ENCODE data around the gene HSPE1.
A peak's percentile ranks its signal among the peaks of the same experiment; 100 is the strongest.

HSPE1 gene

GRCh38 chr2:197500503-197501131 lies 438 bp downstream of the HSPE1 start:
- Histone ChIP-seq H3K4me3 (ENCODE audit: low read depth, low read length) (peak overlapping the region; percentile 96), H3K27me3 (replicated peaks) (no peaks in the 10 kb centered on the region), H3K36me3 (replicated peaks) (peaks cover 32% of the 10 kb centered on the region), H3K27ac (peak overlapping the region; percentile 73)
- in situ Hi-C loops (cut with HindIII; ENCODE audit: low pct_ligation_motif_present, low sequenced_read_pairs): no loop called here
- TF ChIP-seq, protein P1, sequence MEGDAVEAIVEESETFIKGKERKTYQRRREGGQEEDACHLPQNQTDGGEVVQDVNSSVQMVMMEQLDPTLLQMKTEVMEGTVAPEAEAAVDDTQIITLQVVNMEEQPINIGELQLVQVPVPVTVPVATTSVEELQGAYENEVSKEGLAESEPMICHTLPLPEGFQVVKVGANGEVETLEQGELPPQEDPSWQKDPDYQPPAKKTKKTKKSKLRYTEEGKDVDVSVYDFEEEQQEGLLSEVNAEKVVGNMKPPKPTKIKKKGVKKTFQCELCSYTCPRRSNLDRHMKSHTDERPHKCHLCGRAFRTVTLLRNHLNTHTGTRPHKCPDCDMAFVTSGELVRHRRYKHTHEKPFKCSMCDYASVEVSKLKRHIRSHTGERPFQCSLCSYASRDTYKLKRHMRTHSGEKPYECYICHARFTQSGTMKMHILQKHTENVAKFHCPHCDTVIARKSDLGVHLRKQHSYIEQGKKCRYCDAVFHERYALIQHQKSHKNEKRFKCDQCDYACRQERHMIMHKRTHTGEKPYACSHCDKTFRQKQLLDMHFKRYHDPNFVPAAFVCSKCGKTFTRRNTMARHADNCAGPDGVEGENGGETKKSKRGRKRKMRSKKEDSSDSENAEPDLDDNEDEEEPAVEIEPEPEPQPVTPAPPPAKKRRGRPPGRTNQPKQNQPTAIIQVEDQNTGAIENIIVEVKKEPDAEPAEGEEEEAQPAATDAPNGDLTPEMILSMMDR (IDR thresholded peaks at IDR 0.05; ENCODE audit: low read depth, low read length, missing control alignments): no peak
- DNase-seq: peak; percentile 1

DNA sequence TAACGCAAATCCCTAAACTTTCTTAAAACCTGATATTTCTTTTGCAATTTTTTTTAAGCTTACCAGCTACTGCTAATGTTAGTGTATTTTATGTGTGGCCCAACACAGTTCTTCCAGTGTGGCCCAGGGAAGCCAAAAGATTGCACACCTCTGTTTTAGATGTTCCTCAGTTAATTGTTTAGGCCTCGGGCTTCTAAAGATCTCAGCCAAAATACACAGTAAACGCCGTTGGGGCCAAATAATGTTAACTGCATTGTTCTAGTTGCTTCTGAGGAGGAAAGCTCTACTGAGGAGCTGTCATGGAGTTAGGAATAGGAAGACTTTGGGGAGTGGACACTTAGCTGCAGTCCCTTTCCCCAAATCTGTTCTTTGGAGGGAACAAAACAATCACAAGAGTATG lies 2.0 kb downstream of the HSPE1 start:
- TF ChIP-seq, protein P1 (IDR thresholded peaks at IDR 0.05; ENCODE audit: low read depth, low read length, missing control alignments): no peak
- DNase-seq: no peak
- in situ Hi-C loops (cut with HindIII; ENCODE audit: low pct_ligation_motif_present, low sequenced_read_pairs): no loop called here
- H3K27ac ChIP-seq: no peak overlapping the region
- H3K4me3 ChIP-seq (ENCODE audit: low read depth, low read length): peak overlapping the region; percentile 96
- H3K36me3 ChIP-seq (replicated peaks): peaks cover 17% of the 10 kb centered on the region
- H3K27me3 ChIP-seq (replicated peaks): no peaks in the 10 kb centered on the region

- no peak overlapping the region for H3K4me3 ChIP-seq (ENCODE audit: low read depth, low read length)
Measured at GRCh38 chr2:197502685-197503084, 2.5 kb downstream of the HSPE1 start.

DNA sequence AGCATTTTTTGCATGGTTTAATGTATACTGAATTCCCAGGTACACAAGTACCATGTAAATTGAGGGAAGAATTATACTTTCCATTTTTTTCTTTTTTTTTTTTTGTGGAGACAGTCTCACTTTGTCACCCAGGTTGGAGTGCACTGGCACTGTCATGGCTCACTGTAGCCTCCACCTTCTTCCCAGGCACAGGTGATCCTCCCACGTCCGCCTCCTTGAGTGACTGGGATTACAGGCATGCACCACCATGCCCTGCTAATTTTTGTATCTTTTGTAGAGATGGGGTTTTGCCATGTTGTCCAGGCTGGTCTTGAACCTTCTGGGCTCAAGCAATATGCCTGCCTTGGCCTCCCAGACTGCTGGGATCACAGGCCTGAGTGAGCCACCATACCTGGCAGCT lies 3.8 kb downstream of the HSPE1 start:
- H3K36me3 ChIP-seq (replicated peaks): peaks cover 17% of the 10 kb centered on the region
- DNase-seq: no peak
- H3K4me3 ChIP-seq (ENCODE audit: low read depth, low read length): no peak overlapping the region
- in situ Hi-C loops (cut with HindIII; ENCODE audit: low pct_ligation_motif_present, low sequenced_read_pairs): no loop called here
- no peak overlapping the region for H3K27ac ChIP-seq
- H3K27me3 ChIP-seq (replicated peaks): no peaks in the 10 kb centered on the region
- TF ChIP-seq, protein P1 (IDR thresholded peaks at IDR 0.05; ENCODE audit: low read depth, low read length, missing control alignments): no peak

More at GRCh38 chr2:197502685-197503084, 2.5 kb downstream of the HSPE1 start:
- H3K27ac ChIP-seq: no peak overlapping the region
- no peaks in the 10 kb centered on the region for H3K27me3 ChIP-seq (replicated peaks)
- no peak for DNase-seq
- TF ChIP-seq, protein P1 (IDR thresholded peaks at IDR 0.05; ENCODE audit: low read depth, low read length, missing control alignments): no peak
- in situ Hi-C loops (cut with HindIII; ENCODE audit: low pct_ligation_motif_present, low sequenced_read_pairs): no loop called here
- peaks cover 17% of the 10 kb centered on the region for H3K36me3 ChIP-seq (replicated peaks)

- H3K27me3 ChIP-seq (replicated peaks): no peaks in the 10 kb centered on the region
- DNase-seq: no peak
- in situ Hi-C loops (cut with HindIII; ENCODE audit: low pct_ligation_motif_present, low sequenced_read_pairs): no loop called here
- no peak overlapping the region for H3K4me3 ChIP-seq (ENCODE audit: low read depth, low read length)
- peaks cover 16% of the 10 kb centered on the region for H3K36me3 ChIP-seq (replicated peaks)
- no peak overlapping the region for H3K27ac ChIP-seq
- TF ChIP-seq, protein P1 (IDR thresholded peaks at IDR 0.05; ENCODE audit: low read depth, low read length, missing control alignments): no peak
Measured at GRCh38 chr2:197504512-197504911, 4.3 kb downstream of the HSPE1 start.

DNA sequence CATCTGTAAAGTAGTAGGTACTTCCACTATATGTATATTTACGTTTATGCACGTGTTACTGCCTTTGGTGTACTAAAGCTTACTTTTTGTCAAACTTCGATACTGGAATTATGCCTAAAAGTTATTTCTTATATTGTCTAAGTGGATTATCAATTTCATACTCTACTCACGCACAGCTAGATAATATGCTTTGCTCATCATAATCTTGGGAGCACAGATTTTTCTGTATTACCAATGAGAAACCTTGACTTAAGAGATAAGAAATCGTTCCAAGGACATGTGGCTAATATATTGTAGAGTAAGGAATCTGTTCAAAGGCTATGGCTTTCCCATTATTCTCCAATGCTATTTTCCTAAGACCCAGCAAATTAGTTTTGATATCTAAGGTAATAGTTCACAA lies 6.5 kb downstream of the HSPE1 start:
- in situ Hi-C loops (cut with HindIII; ENCODE audit: low pct_ligation_motif_present, low sequenced_read_pairs): no loop called here
- DNase-seq: no peak
- Histone ChIP-seq H3K4me3 (ENCODE audit: low read depth, low read length) (no peak overlapping the region), H3K27ac (no peak overlapping the region), H3K36me3 (replicated peaks) (peaks cover 15% of the 10 kb centered on the region), H3K27me3 (replicated peaks) (no peaks in the 10 kb centered on the region)
- TF ChIP-seq, protein P1 (IDR thresholded peaks at IDR 0.05; ENCODE audit: low read depth, low read length, missing control alignments): no peak

All from brain microvascular endothelial cell (primary cell).